Keratinocyte (primary cell): Measurements from ENCODE around the gene FBXO7. TPM values are rescaled to one million over a fixed set of nuclear protein-coding genes. Genes with fewer than 3 reads are reported as not detected.

ENCODE experiments used
- DNase-seq: peaks from one replicate; pipeline ENCODE4 v3.0.0-alpha.2; 2011; ENCODE audit warnings: low read depth, missing footprints, low spot score
- FAIRE-seq: peaks from 2 replicates; lab custom pipeline; 2011; peaks lifted over from hg19 to GRCh38; lab: Jason Lieb, UNC
- H2AFZ ChIP-seq: 2 replicates; pipeline ENCODE4 v1.6.0; 2012; ENCODE audit warnings: low read length, control low read depth, inconsistent platforms; ENCODE audit not compliant: control insufficient read depth
- H3K27ac ChIP-seq: 2 replicates; pipeline ENCODE4 v1.5.1; 2011; ENCODE audit warnings: low read length; ENCODE audit not compliant: control insufficient read depth, insufficient read depth
- H3K27me3 ChIP-seq: 3 replicates; pipeline ENCODE4 v1.6.0; 2011; ENCODE audit warnings: low read length; ENCODE audit not compliant: control insufficient read depth, insufficient read depth; ENCODE audit errors: extremely low read depth
- H3K36me3 ChIP-seq, 2 experiments: 2 replicates in 1 of 2; 3 replicates in 1 of 2; pipeline ENCODE4 v1.5.1; 2011; ENCODE audit warnings: low read length in 2 of 2, mild to moderate bottlenecking in 1 of 2; ENCODE audit not compliant: control insufficient read depth in 2 of 2, insufficient read depth in 2 of 2; ENCODE audit errors: extremely low read depth in 1 of 2
- H3K4me1 ChIP-seq: 3 replicates; pipeline ENCODE4 v1.5.1; 2011; ENCODE audit warnings: low read length; ENCODE audit not compliant: control insufficient read depth, insufficient read depth; ENCODE audit errors: extremely low read depth
- H3K4me2 ChIP-seq: 3 replicates; pipeline ENCODE4 v1.6.0; 2011; ENCODE audit warnings: low read depth, low read length; ENCODE audit not compliant: control insufficient read depth, insufficient read depth; ENCODE audit errors: extremely low read depth
- H3K4me3 ChIP-seq, 3 experiments: fragments of 200-600 bp in 1 of 3; sonication (generic) in 1 of 3; 2 replicates in 2 of 3; 3 replicates in 1 of 3; pipeline ENCODE4 v1.5.1; 2011 to 2016; ENCODE audit warnings: low read length in 3 of 3, mild to moderate bottlenecking in 3 of 3, control low read depth in 2 of 3, inconsistent platforms in 1 of 3, low read depth in 1 of 3, mixed read lengths in 1 of 3, mixed run types in 1 of 3, moderate library complexity in 1 of 3; ENCODE audit not compliant: control insufficient read depth in 2 of 3, insufficient read depth in 2 of 3; ENCODE audit errors: extremely low read depth in 1 of 3
- H3K79me2 ChIP-seq: 2 replicates; pipeline ENCODE4 v1.6.0; 2012; ENCODE audit warnings: low read length; ENCODE audit not compliant: control insufficient read depth, insufficient read depth
- H3K9ac ChIP-seq: 3 replicates; pipeline ENCODE4 v1.6.0; 2011; ENCODE audit warnings: low read length; ENCODE audit not compliant: control insufficient read depth, insufficient read depth; ENCODE audit errors: extremely low read depth
- H3K9me1 ChIP-seq: 3 replicates; pipeline ENCODE4 v1.6.0; 2011; ENCODE audit warnings: low read length; ENCODE audit not compliant: control insufficient read depth, insufficient read depth; ENCODE audit errors: extremely low read depth
- H3K9me3 ChIP-seq: 2 replicates; pipeline ENCODE4 v1.5.1; 2012; ENCODE audit warnings: low read depth, low read length; ENCODE audit not compliant: control insufficient read depth
- H4K20me1 ChIP-seq: 3 replicates; pipeline ENCODE4 v1.6.0; 2011; ENCODE audit warnings: low read length; ENCODE audit not compliant: control insufficient read depth, insufficient read depth; ENCODE audit errors: extremely low read depth
- CTCF ChIP-seq, 3 experiments: IDR thresholded peaks in 1 of 3; conservative IDR thresholded peaks in 1 of 3; optimal IDR thresholded peaks in 1 of 3; 2 replicates in 2 of 3; 3 replicates in 1 of 3; pipeline versions ENCODE3 to v1.5.1; 2011; ENCODE audit warnings: low read length in 3 of 3, mild to moderate bottlenecking in 3 of 3, moderate library complexity in 2 of 3, control low read depth in 1 of 3, inconsistent platforms in 1 of 3; ENCODE audit not compliant: insufficient read depth in 2 of 3; ENCODE audit errors: extremely low read depth in 1 of 3
- EZH2 ChIP-seq: IDR thresholded peaks from one replicate; pipeline ENCODE4 v1.6.1; 2012; ENCODE audit warnings: inconsistent platforms, mild to moderate bottlenecking, low read length, moderate library complexity
- dilution Hi-C: fragments of 300-500 bp; cut with MboI; formaldehyde crosslinking; loops from one replicate; pipeline ENCODE4 v1.7.0; 2020; ENCODE audit warnings: low sequenced_read_pairs; ENCODE audit not compliant: extremely low pct_ligation_motif_present
- polyA plus RNA-seq, 5 experiments: library from polyadenylated mRNA; depleted of rRNA in 3 of 5; stranded (reverse) in 3 of 5; stranded (forward) in 1 of 5; unstranded in 1 of 5; fragments of >200 nt; gene quantifications; 1 replicate in 1 of 5; 2 replicates in 3 of 5; 3 replicates in 1 of 5; pipeline versions ENCODE4 v1.2.1 to v1.2.3, GENCODE V29; 2011 to 2012; ENCODE audit warnings: missing spikeins in 2 of 5, low read depth in 1 of 5, low replicate concordance in 1 of 5

FBXO7 gene
- polyA plus RNA-seq, 1 donor (not counting 4 experiments of a cell fraction or from before 2014, with no cell fraction given), result 106 TPM

DNA sequence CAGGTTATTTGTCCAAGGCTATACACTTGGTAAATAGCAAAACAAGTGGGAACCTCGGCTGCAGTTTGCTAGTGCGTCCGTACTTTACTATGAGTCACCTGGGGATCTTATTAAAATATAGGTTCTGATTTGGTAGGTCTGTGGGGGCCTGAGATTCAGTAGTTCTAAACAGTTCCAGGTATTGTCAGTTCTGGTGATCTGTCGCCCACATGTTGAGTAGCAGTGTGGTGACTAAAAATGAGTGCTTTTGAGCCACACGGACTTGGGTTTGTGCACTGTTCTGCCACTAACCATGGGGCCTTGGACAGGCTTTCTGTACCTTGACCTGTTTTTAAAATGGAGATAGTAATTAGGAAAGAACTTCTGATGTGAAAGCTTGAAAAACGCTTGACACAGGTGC lies 15.7 kb downstream of the FBXO7 start:
- DNase-seq (no peak), FAIRE-seq (no peak)
- no peak overlapping the region for H3K27ac ChIP-seq
- H3K27me3 ChIP-seq, result no peaks in the 10 kb centered on the region
- no peaks in the 10 kb centered on the region for H3K9me3 ChIP-seq
- H3K4me2 ChIP-seq, result no peak overlapping the region
- peaks cover 2% of the 10 kb centered on the region for H3K79me2 ChIP-seq
- no peaks in the 10 kb centered on the region for H3K9me1 ChIP-seq
- no peak overlapping the region for H3K9ac ChIP-seq
- no peak overlapping the region for H2AFZ ChIP-seq
- dilution Hi-C loops, result no loop called here
- H3K36me3 ChIP-seq, result peaks cover 15 to 31% of the 10 kb centered on the region in 2 experiments
- TF ChIP-seq CTCF (optimal IDR thresholded peaks at IDR 0.05 in 1 of 3, IDR thresholded peaks at IDR 0.05 in 1 of 3, conservative IDR thresholded peaks at IDR 0.05 in 1 of 3; ENCODE audit: extremely low read depth in 1 of 3, insufficient read depth in 2 of 3, low read length in 3 of 3), result no peak
- TF ChIP-seq EZH2, result no peak
- H3K4me3 ChIP-seq, result no peak overlapping the region
- no peaks in the 10 kb centered on the region for H3K4me1 ChIP-seq
- H4K20me1 ChIP-seq, result no peaks in the 10 kb centered on the region

DNA sequence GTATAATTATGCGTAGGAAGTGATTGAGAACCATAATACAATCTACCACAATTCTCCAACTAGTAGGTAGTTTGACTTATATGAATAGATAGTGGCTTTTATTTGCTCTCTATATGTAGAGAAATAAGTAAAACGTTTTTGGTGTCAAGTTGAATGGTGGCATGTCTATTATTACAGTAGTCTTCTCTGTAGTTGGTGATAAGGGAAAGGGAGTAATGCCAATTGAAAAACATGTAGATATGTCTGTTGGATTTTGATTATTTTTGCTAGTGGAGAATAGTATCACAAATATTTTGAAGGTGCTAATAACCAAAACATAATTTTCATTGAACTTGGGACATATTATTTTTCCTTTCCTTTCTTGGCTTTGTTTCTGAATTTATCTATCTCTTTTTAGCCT lies 17.5 kb downstream of the FBXO7 start:
- TF ChIP-seq CTCF (optimal IDR thresholded peaks at IDR 0.05 in 1 of 3, IDR thresholded peaks at IDR 0.05 in 1 of 3, conservative IDR thresholded peaks at IDR 0.05 in 1 of 3; ENCODE audit: extremely low read depth in 1 of 3, insufficient read depth in 2 of 3, low read length in 3 of 3) (no peak), EZH2 (no peak)
- FAIRE-seq (no peak), DNase-seq (no peak)
- H3K36me3 ChIP-seq, result peaks cover 18 to 29% of the 10 kb centered on the region in 2 experiments
- H3K4me3 ChIP-seq, result no peak overlapping the region
- H3K4me1 ChIP-seq, result no peaks in the 10 kb centered on the region
- H3K9ac ChIP-seq, result no peak overlapping the region
- H3K27ac ChIP-seq, result no peak overlapping the region
- no peaks in the 10 kb centered on the region for H3K9me1 ChIP-seq
- H3K27me3 ChIP-seq, result no peaks in the 10 kb centered on the region
- dilution Hi-C loops, result no loop called here
- no peak overlapping the region for H3K4me2 ChIP-seq
- H2AFZ ChIP-seq, result no peak overlapping the region
- H3K79me2 ChIP-seq, result peaks cover under 1% of the 10 kb centered on the region
- H4K20me1 ChIP-seq, result no peaks in the 10 kb centered on the region
- no peaks in the 10 kb centered on the region for H3K9me3 ChIP-seq
